Endometrial microvascular endothelial cells (primary cell): ENCODE results near the gene RAPGEF1. TPM values are rescaled to one million over a fixed set of nuclear protein-coding genes. Genes with fewer than 3 reads are reported as not detected.

ENCODE experiments used
- in situ Hi-C: cut with HindIII; loops from 2 replicates; pipeline ENCODE4 v1.10.0; 2017; ENCODE audit warnings: low sequenced_read_pairs, low pct_unique_long_range_greater_than_20kb; ENCODE audit errors: inconsistent ontology term
- total RNA-seq: library from RNA; depleted of rRNA; stranded (reverse); fragments of >200 nt; gene quantifications from one replicate; pipeline ENCODE4 v1.2.3, GENCODE V29; 2015; ENCODE audit errors: inconsistent ontology term

RAPGEF1 gene
- total RNA-seq, 1 donor from 2014 or later: 54.6 TPM

- in situ Hi-C loops: no loop called here
Measured at GRCh38 chr9:131752231-131752884, 12.5 kb upstream of the RAPGEF1 start.

GRCh38 chr9:131748411-131748955 lies 8.6 kb upstream of the RAPGEF1 start:
- in situ Hi-C loops: no loop called here

- in situ Hi-C loops: no loop called here
Measured at GRCh38 chr9:131747352-131747751, 7.5 kb upstream of the RAPGEF1 start.

- in situ Hi-C loops: no loop called here
Measured at GRCh38 chr9:131745610-131746009, 5.7 kb upstream of the RAPGEF1 start.

GRCh38 chr9:131744720-131745201 lies 4.9 kb upstream of the RAPGEF1 start:
- in situ Hi-C loops: no loop called here

- in situ Hi-C loops: no loop called here
Measured at GRCh38 chr9:131744171-131744719, 4.4 kb upstream of the RAPGEF1 start.

GRCh38 chr9:131743501-131743900 lies 3.6 kb upstream of the RAPGEF1 start:
- in situ Hi-C loops: no loop called here

GRCh38 chr9:131743096-131743495 lies 3.2 kb upstream of the RAPGEF1 start:
- in situ Hi-C loops: no loop called here

GRCh38 chr9:131740898-131741297 lies 1.0 kb upstream of the RAPGEF1 start:
- in situ Hi-C loops: no loop called here

- in situ Hi-C loops: no loop called here
Measured at GRCh38 chr9:131739133-131739958, 530 bp downstream of the RAPGEF1 start.

- in situ Hi-C loops: no loop called here
Measured at GRCh38 chr9:131738293-131739132, 1.4 kb downstream of the RAPGEF1 start.

- in situ Hi-C loops: no loop called here
Measured at GRCh38 chr9:131737426-131737825, 2.5 kb downstream of the RAPGEF1 start.

- in situ Hi-C loops: no loop called here
Measured at GRCh38 chr9:131736431-131736830, 3.4 kb downstream of the RAPGEF1 start.

GRCh38 chr9:131735238-131736128 lies 4.4 kb downstream of the RAPGEF1 start:
- in situ Hi-C loops: no loop called here

- in situ Hi-C loops: no loop called here
Measured at GRCh38 chr9:131734781-131735180, 5.1 kb downstream of the RAPGEF1 start.

- in situ Hi-C loops: no loop called here
Measured at GRCh38 chr9:131734165-131734610, 5.7 kb downstream of the RAPGEF1 start.

GRCh38 chr9:131733541-131734061 lies 6.3 kb downstream of the RAPGEF1 start:
- in situ Hi-C loops: no loop called here
